Measurements from ENCODE around the gene USP6NL.
A peak's percentile ranks its signal among the peaks of the same experiment; 100 is the strongest.

USP6NL gene

GRCh38 chr10:11457336-11457735 lies 154.1 kb downstream of the USP6NL start:
- FAIRE-seq (no peak), DNase-seq (ENCODE audit: extremely low spot score, insufficient read length, low read depth) (no peak)

- FAIRE-seq, result no peak
- no peak for DNase-seq (ENCODE audit: extremely low spot score, insufficient read length, low read depth)
These were observed 156.4 kb downstream of the USP6NL start for GRCh38 chr10:11454958-11455566.

GRCh38 chr10:11454160-11454559 lies 157.3 kb downstream of the USP6NL start:
- DNase-seq (ENCODE audit: extremely low spot score, insufficient read length, low read depth) (no peak), FAIRE-seq (no peak)

- no peak for FAIRE-seq
- no peak for DNase-seq (ENCODE audit: extremely low spot score, insufficient read length, low read depth)
These were observed 159.7 kb downstream of the USP6NL start for GRCh38 chr10:11451640-11452260.

- no peak for FAIRE-seq
- DNase-seq (ENCODE audit: extremely low spot score, insufficient read length, low read depth), result no peak
These were observed 161.0 kb downstream of the USP6NL start for GRCh38 chr10:11450427-11450826.

GRCh38 chr10:11449761-11450160 lies 161.7 kb downstream of the USP6NL start:
- no peak for FAIRE-seq
- DNase-seq (ENCODE audit: extremely low spot score, insufficient read length, low read depth), result no peak

- peak; percentile 94 for FAIRE-seq
- peak; percentile 38 for DNase-seq (ENCODE audit: extremely low spot score, insufficient read length, low read depth)
These were observed 162.8 kb downstream of the USP6NL start for GRCh38 chr10:11448545-11449244.

GRCh38 chr10:11448190-11448544 lies 163.3 kb downstream of the USP6NL start:
- FAIRE-seq, result no peak

GRCh38 chr10:11447586-11447985 lies 163.9 kb downstream of the USP6NL start:
- DNase-seq (ENCODE audit: extremely low spot score, insufficient read length, low read depth) (no peak), FAIRE-seq (no peak)

More at GRCh38 chr10:11448190-11448544, 163.3 kb downstream of the USP6NL start:
- no peak for DNase-seq (ENCODE audit: extremely low spot score, insufficient read length, low read depth)

- DNase-seq (ENCODE audit: extremely low spot score, insufficient read length, low read depth), result no peak
- FAIRE-seq, result no peak
These were observed 164.6 kb downstream of the USP6NL start for GRCh38 chr10:11446864-11447263.

- DNase-seq (ENCODE audit: extremely low spot score, insufficient read length, low read depth) (no peak), FAIRE-seq (no peak)
These were observed 165.3 kb downstream of the USP6NL start for GRCh38 chr10:11446133-11446532.

GRCh38 chr10:11444531-11445228 lies 166.8 kb downstream of the USP6NL start:
- DNase-seq (ENCODE audit: extremely low spot score, insufficient read length, low read depth) (no peak), FAIRE-seq (no peak)

GRCh38 chr10:11444155-11444530 lies 167.3 kb downstream of the USP6NL start:
- no peak for FAIRE-seq

GRCh38 chr10:11443468-11444154 lies 167.8 kb downstream of the USP6NL start:
- DNase-seq (ENCODE audit: extremely low spot score, insufficient read length, low read depth), result no peak
- FAIRE-seq, result no peak

More at GRCh38 chr10:11444155-11444530, 167.3 kb downstream of the USP6NL start:
- no peak for DNase-seq (ENCODE audit: extremely low spot score, insufficient read length, low read depth)

GRCh38 chr10:11442001-11442773 lies 169.3 kb downstream of the USP6NL start:
- FAIRE-seq, result no peak
- DNase-seq (ENCODE audit: extremely low spot score, insufficient read length, low read depth), result no peak

GRCh38 chr10:11441151-11441535 lies 170.3 kb downstream of the USP6NL start:
- DNase-seq (ENCODE audit: extremely low spot score, insufficient read length, low read depth) (no peak), FAIRE-seq (no peak)

GRCh38 chr10:11440250-11441150 lies 170.9 kb downstream of the USP6NL start:
- peak; percentile 12 for FAIRE-seq

GRCh38 chr10:11439523-11440053 lies 171.9 kb downstream of the USP6NL start:
- FAIRE-seq (no peak), DNase-seq (ENCODE audit: extremely low spot score, insufficient read length, low read depth) (no peak)

More at GRCh38 chr10:11440250-11441150, 170.9 kb downstream of the USP6NL start:
- no peak for DNase-seq (ENCODE audit: extremely low spot score, insufficient read length, low read depth)
